22Rv1 (cell line): Measurements from ENCODE around the gene GINM1.

ENCODE experiments used
- ZFX ChIP-seq: fragments of 450-650 bp; IDR thresholded peaks from 2 replicates; pipeline ENCODE4 v1.6.1; 2017; ENCODE audit warnings: antibody characterized with exemption, borderline replicate concordance
- TF ChIP-seq, protein P1 (sequence below): fragments of 450-650 bp; IDR thresholded peaks from 2 replicates; pipeline ENCODE4 v1.5.1; 2017; ENCODE audit warnings: mild to moderate bottlenecking

DNA sequence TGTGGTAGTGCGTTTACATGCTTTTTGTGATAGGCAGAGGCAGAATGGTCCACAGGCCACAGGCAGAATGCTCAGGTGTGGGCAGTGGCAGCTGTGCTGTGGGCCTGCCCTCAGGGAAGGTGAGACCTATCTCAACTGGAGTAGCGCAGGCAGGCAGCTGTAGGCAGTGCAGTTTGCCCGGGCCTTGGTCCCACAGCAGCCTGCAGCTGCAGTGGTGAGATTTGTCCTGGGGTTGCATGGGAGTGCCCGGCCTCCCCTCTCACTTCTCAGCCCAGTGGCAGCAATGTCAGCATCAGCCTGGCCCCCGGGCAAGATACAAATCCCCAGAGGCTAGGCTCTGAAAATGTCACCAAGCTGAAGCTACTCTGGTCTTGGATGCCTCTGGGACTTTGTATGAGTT is 14.3 kb upstream of the GINM1 start:
- TF ChIP-seq, protein P1, sequence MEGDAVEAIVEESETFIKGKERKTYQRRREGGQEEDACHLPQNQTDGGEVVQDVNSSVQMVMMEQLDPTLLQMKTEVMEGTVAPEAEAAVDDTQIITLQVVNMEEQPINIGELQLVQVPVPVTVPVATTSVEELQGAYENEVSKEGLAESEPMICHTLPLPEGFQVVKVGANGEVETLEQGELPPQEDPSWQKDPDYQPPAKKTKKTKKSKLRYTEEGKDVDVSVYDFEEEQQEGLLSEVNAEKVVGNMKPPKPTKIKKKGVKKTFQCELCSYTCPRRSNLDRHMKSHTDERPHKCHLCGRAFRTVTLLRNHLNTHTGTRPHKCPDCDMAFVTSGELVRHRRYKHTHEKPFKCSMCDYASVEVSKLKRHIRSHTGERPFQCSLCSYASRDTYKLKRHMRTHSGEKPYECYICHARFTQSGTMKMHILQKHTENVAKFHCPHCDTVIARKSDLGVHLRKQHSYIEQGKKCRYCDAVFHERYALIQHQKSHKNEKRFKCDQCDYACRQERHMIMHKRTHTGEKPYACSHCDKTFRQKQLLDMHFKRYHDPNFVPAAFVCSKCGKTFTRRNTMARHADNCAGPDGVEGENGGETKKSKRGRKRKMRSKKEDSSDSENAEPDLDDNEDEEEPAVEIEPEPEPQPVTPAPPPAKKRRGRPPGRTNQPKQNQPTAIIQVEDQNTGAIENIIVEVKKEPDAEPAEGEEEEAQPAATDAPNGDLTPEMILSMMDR, result no peak
- no peak for TF ChIP-seq ZFX
